CD4-positive, alpha-beta T cell (primary cell): ENCODE measurements around the gene UPB1. TPM values are rescaled to one million over a fixed set of nuclear protein-coding genes. Genes with fewer than 3 reads are reported as not detected.
A peak's percentile ranks its signal among the peaks of the same experiment; 100 is the strongest.

ENCODE experiments used
- ATAC-seq: fragments of 200-7000 bp; cut with Tn5 transposase; one replicate; pipeline ENCODE4 v1.10.0; 2022; ENCODE audit warnings: mild to moderate bottlenecking; ENCODE audit not compliant: poor library complexity
- CTCF ChIA-PET: fragments of 350-600 bp; sonication (Branson Sonifier 250); formaldehyde crosslinking; loops from one replicate; lab custom pipeline; 2021; ENCODE audit warnings: antibody characterized with exemption, inconsistent platforms; lab: Charles Lee
- POLR2A ChIA-PET: fragments of 350-600 bp; sonication (Branson Sonifier 250); formaldehyde crosslinking; loops from one replicate; lab custom pipeline; 2021; ENCODE audit warnings: antibody characterized with exemption, inconsistent platforms; lab: Charles Lee
- DNase-seq, 14 experiments: peaks; one replicate each; pipeline ENCODE4 v3.0.0-alpha.2; 2013 to 2020; ENCODE audit warnings: mixed read lengths in 2 of 14
- H3K27ac ChIP-seq, 2 donors: one replicate each; pipeline versions ENCODE4 v1.5.1 to v1.7.0; 2013; ENCODE audit warnings: low read length in 2 of 2, low read depth in 1 of 2, mild to moderate bottlenecking in 1 of 2
- H3K27me3 ChIP-seq, 2 experiments: 1 replicate in 1 of 2; 2 replicates in 1 of 2; pipeline versions ENCODE4 v1.6.1 to v1.7.0; 2013; ENCODE audit warnings: low read length in 2 of 2, control low read depth in 1 of 2, mild to moderate bottlenecking in 1 of 2, moderate library complexity in 1 of 2; ENCODE audit not compliant: insufficient read depth in 2 of 2, control insufficient read depth in 1 of 2
- H3K36me3 ChIP-seq: one replicate; pipeline ENCODE4 v1.6.1; 2013; ENCODE audit warnings: low read length, control low read depth; ENCODE audit not compliant: insufficient read depth
- H3K4me1 ChIP-seq: one replicate; pipeline ENCODE4 v1.6.1; 2013; ENCODE audit warnings: low read length, control low read depth; ENCODE audit not compliant: insufficient read depth
- H3K4me3 ChIP-seq: one replicate; pipeline ENCODE4 v1.5.1; 2013; ENCODE audit warnings: mild to moderate bottlenecking, low read length, moderate library complexity
- H3K9me3 ChIP-seq, 2 experiments: 1 replicate in 1 of 2; 2 replicates in 1 of 2; pipeline versions ENCODE4 v1.6.1 to v1.7.0; 2013; ENCODE audit warnings: low read length in 2 of 2, mild to moderate bottlenecking in 2 of 2, control low read depth in 1 of 2, moderate library complexity in 1 of 2; ENCODE audit not compliant: control insufficient read depth in 1 of 2, insufficient read depth in 1 of 2
- H3K27ac Mint-ChIP-seq: one replicate; pipeline ENCODE4 v1.8.0; 2020; ENCODE audit warnings: mixed read lengths
- H3K27me3 Mint-ChIP-seq: one replicate; pipeline ENCODE4 v1.8.0; 2021; ENCODE audit warnings: mixed read lengths
- H3K36me3 Mint-ChIP-seq: one replicate; pipeline ENCODE4 v1.8.0; 2021; ENCODE audit warnings: low read depth, mixed read lengths
- H3K4me1 Mint-ChIP-seq: one replicate; pipeline ENCODE4 v1.8.0; 2021; ENCODE audit warnings: low read depth, mixed read lengths
- H3K4me3 Mint-ChIP-seq: one replicate; pipeline ENCODE4 v1.8.0; 2020; ENCODE audit warnings: mild to moderate bottlenecking, mixed read lengths
- H3K9me3 Mint-ChIP-seq: one replicate; pipeline ENCODE4 v1.8.0; 2020; ENCODE audit warnings: mixed read lengths
- CTCF ChIP-seq: fragments of 200-600 bp; IDR thresholded peaks from one replicate; pipeline ENCODE4 v1.8.0; 2022; ENCODE audit warnings: antibody characterized with exemption, mild to moderate bottlenecking
- intact Hi-C, 2 experiments: fragments of 100-400 bp; cut with DNase I in 1 of 2; cut with micrococcal nuclease in 1 of 2; formaldehyde crosslinking; loops; one replicate each; pipeline versions ENCODE4 v1.15.1 to v1.9.0; 2023 to 2025; cut with DNase I, micrococcal nuclease
- total RNA-seq, 174 experiments: library from RNA in 2 of 174; stranded (reverse) in 2 of 174; gene quantifications; one replicate each; pipeline ENCODE4 v1.2.3 and lab custom pipeline; 2021 to 2026

Gene UPB1
- total RNA-seq, 2 experiments from 2014 or later: 2.7 to 3.7 TPM

- no peak overlapping the region for H3K4me3 Mint-ChIP-seq
- no peaks in the 10 kb centered on the region for H3K9me3 ChIP-seq
- no peak overlapping the region for H3K27ac Mint-ChIP-seq
- CTCF ChIA-PET: no interaction called here
- POLR2A ChIA-PET: no interaction called here
- no peaks in the 10 kb centered on the region for H3K4me1 ChIP-seq
- H3K4me1 Mint-ChIP-seq: no peaks in the 10 kb centered on the region
- H3K36me3 ChIP-seq: no peaks in the 10 kb centered on the region
- H3K9me3 Mint-ChIP-seq: no peaks in the 10 kb centered on the region
- DNase-seq (peak in 2 of 14 experiments; percentile 50 to 56), ATAC-seq (no peak)
- no peak for TF ChIP-seq CTCF
- intact Hi-C loops: no loop called here
- H3K27me3 ChIP-seq: peaks cover 0 to 4% of the 10 kb centered on the region in 2 experiments
- H3K27ac ChIP-seq: no peak overlapping the region
- no peak overlapping the region for H3K4me3 ChIP-seq
- no peaks in the 10 kb centered on the region for H3K27me3 Mint-ChIP-seq
- H3K36me3 Mint-ChIP-seq: no peaks in the 10 kb centered on the region
These were observed 21.2 kb downstream of the UPB1 start for GRCh38 chr22:24516301-24516737.

GRCh38 chr22:24517446-24517845 lies 22.3 kb downstream of the UPB1 start:
- Histone ChIP-seq H3K27me3 (peaks cover 0 to 4% of the 10 kb centered on the region in 2 experiments), H3K4me3 (no peak overlapping the region), H3K36me3 (no peaks in the 10 kb centered on the region), H3K4me1 (peaks cover 6% of the 10 kb centered on the region), H3K9me3 (no peaks in the 10 kb centered on the region), H3K27ac (no peak overlapping the region)
- intact Hi-C loops: no loop called here
- H3K4me3 Mint-ChIP-seq: no peak overlapping the region
- no peak overlapping the region for H3K27ac Mint-ChIP-seq
- ATAC-seq (no peak), DNase-seq (no peak)
- CTCF ChIA-PET: interaction anchor here (1.1 kb wide), 1 partner anchor 15 kb away, joined by 3 read pairs; no protein-coding TSS in a partner anchor
- H3K4me1 Mint-ChIP-seq: no peaks in the 10 kb centered on the region
- H3K9me3 Mint-ChIP-seq: no peaks in the 10 kb centered on the region
- no peak for TF ChIP-seq CTCF
- no peaks in the 10 kb centered on the region for H3K36me3 Mint-ChIP-seq
- POLR2A ChIA-PET: interaction anchor here (0.6 kb wide), 1 partner anchor 174 kb away, joined by 5 read pairs; no protein-coding TSS in a partner anchor
- no peaks in the 10 kb centered on the region for H3K27me3 Mint-ChIP-seq

DNA sequence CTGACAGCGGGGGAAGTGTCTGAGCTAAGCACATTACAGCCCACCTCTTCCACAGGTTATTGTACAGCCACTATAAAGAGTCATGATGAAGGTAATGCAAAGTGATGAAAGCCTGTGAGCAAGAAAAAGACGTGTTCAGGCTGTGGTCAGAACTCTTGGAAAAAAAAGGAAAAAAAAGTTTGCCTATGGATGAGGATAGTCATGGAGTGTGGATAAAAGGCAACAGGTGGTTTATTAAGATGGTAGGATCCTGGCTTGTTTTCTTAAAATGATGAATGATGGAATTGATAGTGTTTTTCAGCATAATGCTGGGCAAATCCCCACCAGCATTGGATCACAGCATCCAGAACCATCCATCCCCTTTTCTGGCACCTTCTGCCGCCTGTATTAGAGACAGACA lies 23.1 kb downstream of the UPB1 start:
- H3K27me3 Mint-ChIP-seq: no peaks in the 10 kb centered on the region
- POLR2A ChIA-PET: no interaction called here
- CTCF ChIA-PET: interaction anchor here (1.1 kb wide), 1 partner anchor 15 kb away, joined by 3 read pairs; no protein-coding TSS in a partner anchor

More for the DNA sequence above, 23.1 kb downstream of the UPB1 start:
- no peaks in the 10 kb centered on the region for H3K4me1 Mint-ChIP-seq
- no peaks in the 10 kb centered on the region for H3K36me3 Mint-ChIP-seq
- H3K27ac Mint-ChIP-seq: no peak overlapping the region
- peaks cover 0 to 4% of the 10 kb centered on the region in 2 experiments for H3K27me3 ChIP-seq
- H3K9me3 Mint-ChIP-seq: no peaks in the 10 kb centered on the region
- no peak overlapping the region for H3K4me3 Mint-ChIP-seq
- H3K4me1 ChIP-seq: peaks cover 6% of the 10 kb centered on the region
- no peak overlapping the region for H3K4me3 ChIP-seq
- ATAC-seq (no peak), DNase-seq (no peak)
- TF ChIP-seq CTCF: no peak
- no peak overlapping the region for H3K27ac ChIP-seq
- intact Hi-C loops: no loop called here
- H3K9me3 ChIP-seq: no peaks in the 10 kb centered on the region
- H3K36me3 ChIP-seq: no peaks in the 10 kb centered on the region
